ENCODE measurements around the gene SSTR4.

SSTR4 gene

GRCh38 chr20:23080521-23080920, 45.4 kb downstream of the SSTR4 start:
- DNase-seq (ENCODE audit: insufficient read length, low spot score): no peak

GRCh38 chr20:23081263-23081819, 46.2 kb downstream of the SSTR4 start:
- TF ChIP-seq TAF1 (IDR thresholded peaks at IDR 0.05; ENCODE audit: low read depth, low read length) (no peak), POLR2AphosphoS5 (IDR thresholded peaks at IDR 0.05; ENCODE audit: low read depth, low read length) (no peak), POU2F2 (IDR thresholded peaks at IDR 0.05; ENCODE audit: low read depth, low read length) (no peak), PAX5 (IDR thresholded peaks at IDR 0.05; ENCODE audit: insufficient read depth, low read length, severe bottlenecking) (no peak)
- DNase-seq (ENCODE audit: insufficient read length, low spot score): no peak
- FAIRE-seq: no peak

More at GRCh38 chr20:23080521-23080920, 45.4 kb downstream of the SSTR4 start:
- TF ChIP-seq POLR2A (IDR thresholded peaks at IDR 0.05; ENCODE audit: low read depth, low read length) (no peak), TAF1 (IDR thresholded peaks at IDR 0.05; ENCODE audit: low read depth, low read length) (no peak), POLR2AphosphoS5 (IDR thresholded peaks at IDR 0.05; ENCODE audit: low read depth, low read length) (no peak), PAX5 (IDR thresholded peaks at IDR 0.05; ENCODE audit: insufficient read depth, low read length, severe bottlenecking) (no peak), POU2F2 (IDR thresholded peaks at IDR 0.05; ENCODE audit: low read depth, low read length) (no peak), SPI1 (IDR thresholded peaks at IDR 0.05; ENCODE audit: low read depth, low read length) (no peak)
- no peak for FAIRE-seq

GRCh38 chr20:23082846-23083552, 47.9 kb downstream of the SSTR4 start:
- FAIRE-seq (no peak), DNase-seq (ENCODE audit: insufficient read length, low spot score) (no peak)
- no peak for TF ChIP-seq POLR2A (IDR thresholded peaks at IDR 0.05; ENCODE audit: low read depth, low read length)
- TF ChIP-seq POU2F2 (IDR thresholded peaks at IDR 0.05; ENCODE audit: low read depth, low read length): no peak
- TF ChIP-seq TAF1 (IDR thresholded peaks at IDR 0.05; ENCODE audit: low read depth, low read length): no peak
- TF ChIP-seq SPI1 (IDR thresholded peaks at IDR 0.05; ENCODE audit: low read depth, low read length): no peak
- no peak for TF ChIP-seq PAX5 (IDR thresholded peaks at IDR 0.05; ENCODE audit: insufficient read depth, low read length, severe bottlenecking)
- TF ChIP-seq POLR2AphosphoS5 (IDR thresholded peaks at IDR 0.05; ENCODE audit: low read depth, low read length): no peak

GRCh38 chr20:23083553-23084220, 48.6 kb downstream of the SSTR4 start:
- DNase-seq (ENCODE audit: insufficient read length, low spot score): no peak
- TF ChIP-seq POU2F2 (IDR thresholded peaks at IDR 0.05; ENCODE audit: low read depth, low read length) (no peak), SPI1 (IDR thresholded peaks at IDR 0.05; ENCODE audit: low read depth, low read length) (no peak), POLR2A (IDR thresholded peaks at IDR 0.05; ENCODE audit: low read depth, low read length) (no peak), PAX5 (IDR thresholded peaks at IDR 0.05; ENCODE audit: insufficient read depth, low read length, severe bottlenecking) (no peak), TAF1 (IDR thresholded peaks at IDR 0.05; ENCODE audit: low read depth, low read length) (no peak), POLR2AphosphoS5 (IDR thresholded peaks at IDR 0.05; ENCODE audit: low read depth, low read length) (no peak)
- FAIRE-seq: no peak

GRCh38 chr20:23084282-23084844, 49.3 kb downstream of the SSTR4 start:
- TF ChIP-seq POLR2A (IDR thresholded peaks at IDR 0.05; ENCODE audit: low read depth, low read length) (no peak), TAF1 (IDR thresholded peaks at IDR 0.05; ENCODE audit: low read depth, low read length) (no peak), POU2F2 (IDR thresholded peaks at IDR 0.05; ENCODE audit: low read depth, low read length) (no peak), POLR2AphosphoS5 (IDR thresholded peaks at IDR 0.05; ENCODE audit: low read depth, low read length) (no peak), SPI1 (IDR thresholded peaks at IDR 0.05; ENCODE audit: low read depth, low read length) (no peak)
- FAIRE-seq: no peak

GRCh38 chr20:23084845-23085365, 49.8 kb downstream of the SSTR4 start:
- no peak for FAIRE-seq
- DNase-seq (ENCODE audit: insufficient read length, low spot score): no peak

More at GRCh38 chr20:23084282-23084844, 49.3 kb downstream of the SSTR4 start:
- no peak for DNase-seq (ENCODE audit: insufficient read length, low spot score)

GRCh38 chr20:23085436-23086055, 50.4 kb downstream of the SSTR4 start:
- FAIRE-seq: no peak
- TF ChIP-seq TAF1 (IDR thresholded peaks at IDR 0.05; ENCODE audit: low read depth, low read length) (no peak), POLR2AphosphoS5 (IDR thresholded peaks at IDR 0.05; ENCODE audit: low read depth, low read length) (no peak), PAX5 (IDR thresholded peaks at IDR 0.05; ENCODE audit: insufficient read depth, low read length, severe bottlenecking) (no peak), SPI1 (IDR thresholded peaks at IDR 0.05; ENCODE audit: low read depth, low read length) (no peak), POU2F2 (IDR thresholded peaks at IDR 0.05; ENCODE audit: low read depth, low read length) (no peak), POLR2A (IDR thresholded peaks at IDR 0.05; ENCODE audit: low read depth, low read length) (no peak)
- no peak for DNase-seq (ENCODE audit: insufficient read length, low spot score)

More at GRCh38 chr20:23084845-23085365, 49.8 kb downstream of the SSTR4 start:
- TF ChIP-seq POLR2A (IDR thresholded peaks at IDR 0.05; ENCODE audit: low read depth, low read length): no peak
- TF ChIP-seq PAX5 (IDR thresholded peaks at IDR 0.05; ENCODE audit: insufficient read depth, low read length, severe bottlenecking): no peak
- TF ChIP-seq TAF1 (IDR thresholded peaks at IDR 0.05; ENCODE audit: low read depth, low read length): no peak
- no peak for TF ChIP-seq POU2F2 (IDR thresholded peaks at IDR 0.05; ENCODE audit: low read depth, low read length)
- TF ChIP-seq POLR2AphosphoS5 (IDR thresholded peaks at IDR 0.05; ENCODE audit: low read depth, low read length): no peak
- TF ChIP-seq SPI1 (IDR thresholded peaks at IDR 0.05; ENCODE audit: low read depth, low read length): no peak

GRCh38 chr20:23086056-23086566, 51.0 kb downstream of the SSTR4 start, which contains the start of gene CD93:
Gene CD93, minus strand, starts transcription at chr20:23086324. Its CDS starts 132 bp downstream, at chr20:23086192.
- FAIRE-seq (no peak), DNase-seq (ENCODE audit: insufficient read length, low spot score) (peak; percentile 26)
- TF ChIP-seq POU2F2 (IDR thresholded peaks at IDR 0.05; ENCODE audit: low read depth, low read length): no peak
- no peak for TF ChIP-seq POLR2A (IDR thresholded peaks at IDR 0.05; ENCODE audit: low read depth, low read length)
- no peak for TF ChIP-seq POLR2AphosphoS5 (IDR thresholded peaks at IDR 0.05; ENCODE audit: low read depth, low read length)
- no peak for TF ChIP-seq SPI1 (IDR thresholded peaks at IDR 0.05; ENCODE audit: low read depth, low read length)
- no peak for TF ChIP-seq TAF1 (IDR thresholded peaks at IDR 0.05; ENCODE audit: low read depth, low read length)
- no peak for TF ChIP-seq PAX5 (IDR thresholded peaks at IDR 0.05; ENCODE audit: insufficient read depth, low read length, severe bottlenecking)
